Smooth muscle cell (in vitro differentiated cells): ENCODE results near the gene BTBD9. TPM values are rescaled to one million over a fixed set of nuclear protein-coding genes. Genes with fewer than 3 reads are reported as not detected.

Experiments used
- DNase-seq: peaks from one replicate; lab custom pipeline; 2025; ENCODE audit not compliant: unreplicated experiment; lab: John Stamatoyannopoulos, UW
- H2AFZ ChIP-seq: fragments of 200-600 bp; sonication (generic); 2 replicates; pipeline ENCODE4 v1.6.0; 2016; ENCODE audit warnings: antibody characterized with exemption, low read depth, mild to moderate bottlenecking
- H3F3A ChIP-seq: fragments of 200-600 bp; sonication (generic); 2 replicates; pipeline ENCODE4 v1.6.0; 2017; ENCODE audit warnings: antibody characterized with exemption, low read depth
- H3K27ac ChIP-seq: fragments of 200-600 bp; sonication (generic); 2 replicates; pipeline ENCODE4 v1.5.1; 2016; ENCODE audit warnings: low read depth, mild to moderate bottlenecking
- H3K27me3 ChIP-seq: fragments of 200-600 bp; sonication (generic); 2 replicates; pipeline ENCODE4 v1.6.1; 2016; ENCODE audit warnings: low read depth, mild to moderate bottlenecking
- H3K36me3 ChIP-seq: fragments of 200-600 bp; sonication (generic); 2 replicates; pipeline ENCODE4 v1.5.1; 2016; ENCODE audit warnings: low read depth
- H3K4me1 ChIP-seq: fragments of 200-600 bp; sonication (generic); 2 replicates; pipeline ENCODE4 v1.5.1; 2016; ENCODE audit warnings: low read depth
- H3K4me2 ChIP-seq: fragments of 200-600 bp; sonication (generic); 2 replicates; pipeline ENCODE4 v1.6.0; 2016; ENCODE audit warnings: mild to moderate bottlenecking
- H3K4me3 ChIP-seq: fragments of 200-600 bp; sonication (generic); 2 replicates; pipeline ENCODE4 v1.5.1; 2016; ENCODE audit warnings: mild to moderate bottlenecking
- H3K79me2 ChIP-seq: fragments of 200-600 bp; sonication (generic); 2 replicates; pipeline ENCODE4 v1.6.0; 2016; ENCODE audit warnings: low read depth, mild to moderate bottlenecking
- H3K9ac ChIP-seq: fragments of 200-600 bp; sonication (generic); 2 replicates; pipeline ENCODE4 v1.6.0; 2016; ENCODE audit warnings: low read depth
- H3K9me3 ChIP-seq: fragments of 200-600 bp; sonication (generic); replicated peaks from 2 replicates; pipeline ENCODE4 v1.5.1; 2016; ENCODE audit warnings: low read depth
- H4K20me1 ChIP-seq: fragments of 200-600 bp; sonication (generic); 2 replicates; pipeline ENCODE4 v1.6.0; 2016; ENCODE audit warnings: low read depth
- WGBS: methylation state at CpG from one replicate; pipeline ENCODE4 v1.1.7; 2016; ENCODE audit warnings: low lambda C conversion rate; 5-methylcytosine and 5-hydroxymethylcytosine counted together
- polyA plus RNA-seq: library from polyadenylated mRNA; unstranded; fragments of >200 nt; fragmentation: Nextera tagmentation; extraction: Ambion mirVana; gene quantifications from 2 replicates; pipeline ENCODE4 v1.2.1, GENCODE V29; 2016
- total RNA-seq: library from RNA; depleted of rRNA; stranded (reverse); fragments of >200 nt; gene quantifications from 2 replicates; pipeline ENCODE4 v1.2.3, GENCODE V29; 2014
- TF ChIP-seq, protein P1 (sequence below): fragments of 200-600 bp; sonication (generic); IDR thresholded peaks from 2 replicates; pipeline ENCODE4 v1.5.1; 2017; ENCODE audit warnings: borderline replicate concordance, mild to moderate bottlenecking, antibody characterized with exemption; ENCODE audit not compliant: insufficient read depth, poor library complexity, severe bottlenecking

The BTBD9 gene
- total and polyA plus RNA-seq, 2 experiments from 2014 or later, result 5.6 to 12.5 TPM

DNA sequence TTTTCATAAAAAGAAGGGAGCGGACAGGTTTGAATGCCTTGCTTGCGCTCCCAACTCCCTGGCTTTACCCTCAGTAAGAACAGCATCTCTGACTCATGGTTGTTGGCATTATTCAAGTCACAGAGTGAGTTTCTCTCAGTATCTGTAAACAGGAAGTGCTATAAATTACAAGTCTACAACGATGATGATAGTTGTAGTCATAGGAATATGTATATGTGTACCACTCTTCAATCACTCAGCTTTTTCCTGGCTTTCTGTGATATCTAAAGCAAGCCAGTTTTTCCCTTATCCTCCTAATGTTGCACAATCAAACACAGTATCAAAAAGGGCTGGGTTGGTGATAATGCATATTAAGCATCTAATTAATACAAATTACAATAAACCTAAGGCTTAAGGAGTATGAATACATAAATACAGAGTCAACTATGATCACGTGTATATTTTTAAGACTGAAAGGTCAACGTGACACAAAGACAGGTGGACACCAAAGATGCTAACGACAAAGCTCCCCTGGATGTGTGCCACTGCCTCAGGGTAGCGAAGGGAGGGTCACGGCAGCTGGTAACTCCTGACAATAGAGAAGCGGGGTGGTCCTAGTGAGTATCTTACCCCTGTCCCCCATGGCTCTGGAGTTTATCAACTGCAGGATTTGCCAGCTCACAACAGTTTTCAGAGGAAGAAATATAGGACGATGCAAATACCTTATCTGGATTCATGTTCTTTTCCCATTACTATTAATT is 202.8 kb downstream of the BTBD9 start:
- Histone ChIP-seq H3K36me3 (no peaks in the 10 kb centered on the region), H3K79me2 (no peaks in the 10 kb centered on the region), H3F3A (no peaks in the 10 kb centered on the region), H3K27me3 (no peaks in the 10 kb centered on the region), H3K4me1 (no peaks in the 10 kb centered on the region), H3K9me3 (no peaks in the 10 kb centered on the region), H3K9ac (no peak overlapping the region), H2AFZ (no peak overlapping the region), H4K20me1 (no peaks in the 10 kb centered on the region), H3K4me2 (no peak overlapping the region), H3K27ac (no peak overlapping the region), H3K4me3 (no peak overlapping the region)
- TF ChIP-seq, protein P1, sequence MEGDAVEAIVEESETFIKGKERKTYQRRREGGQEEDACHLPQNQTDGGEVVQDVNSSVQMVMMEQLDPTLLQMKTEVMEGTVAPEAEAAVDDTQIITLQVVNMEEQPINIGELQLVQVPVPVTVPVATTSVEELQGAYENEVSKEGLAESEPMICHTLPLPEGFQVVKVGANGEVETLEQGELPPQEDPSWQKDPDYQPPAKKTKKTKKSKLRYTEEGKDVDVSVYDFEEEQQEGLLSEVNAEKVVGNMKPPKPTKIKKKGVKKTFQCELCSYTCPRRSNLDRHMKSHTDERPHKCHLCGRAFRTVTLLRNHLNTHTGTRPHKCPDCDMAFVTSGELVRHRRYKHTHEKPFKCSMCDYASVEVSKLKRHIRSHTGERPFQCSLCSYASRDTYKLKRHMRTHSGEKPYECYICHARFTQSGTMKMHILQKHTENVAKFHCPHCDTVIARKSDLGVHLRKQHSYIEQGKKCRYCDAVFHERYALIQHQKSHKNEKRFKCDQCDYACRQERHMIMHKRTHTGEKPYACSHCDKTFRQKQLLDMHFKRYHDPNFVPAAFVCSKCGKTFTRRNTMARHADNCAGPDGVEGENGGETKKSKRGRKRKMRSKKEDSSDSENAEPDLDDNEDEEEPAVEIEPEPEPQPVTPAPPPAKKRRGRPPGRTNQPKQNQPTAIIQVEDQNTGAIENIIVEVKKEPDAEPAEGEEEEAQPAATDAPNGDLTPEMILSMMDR, result no peak
- 76% methylated on average over 10 of the region's 10 CpGs for WGBS
- no peak for DNase-seq

DNA sequence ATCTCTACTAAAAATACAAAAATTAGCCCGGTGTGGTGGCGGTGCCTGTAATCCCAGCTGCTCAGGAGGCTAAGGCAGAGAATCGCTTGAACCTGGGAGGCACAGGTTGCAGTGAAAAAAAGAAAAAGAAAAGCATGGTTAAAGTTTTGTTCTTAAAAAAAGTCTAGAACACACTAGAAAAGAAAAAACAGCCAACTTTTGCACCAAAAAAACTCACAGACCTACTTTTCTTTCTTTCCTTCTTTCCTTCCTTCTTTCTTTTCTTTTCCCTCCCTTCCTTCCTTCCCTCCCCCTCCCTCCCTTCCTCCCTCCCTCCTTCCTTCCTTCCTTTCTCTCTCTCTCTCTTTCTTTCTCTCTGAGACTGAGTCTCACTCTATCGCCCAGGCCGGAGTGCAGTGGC is 204.4 kb downstream of the BTBD9 start:
- H3F3A ChIP-seq, result no peaks in the 10 kb centered on the region
- H2AFZ ChIP-seq, result no peak overlapping the region
- WGBS, result 92% methylated on average over 5 of the region's 5 CpGs
- no peaks in the 10 kb centered on the region for H3K36me3 ChIP-seq
- H4K20me1 ChIP-seq, result no peaks in the 10 kb centered on the region
- no peaks in the 10 kb centered on the region for H3K27me3 ChIP-seq
- H3K27ac ChIP-seq, result no peak overlapping the region
- no peaks in the 10 kb centered on the region for H3K4me1 ChIP-seq
- H3K4me2 ChIP-seq, result no peak overlapping the region
- H3K79me2 ChIP-seq, result no peaks in the 10 kb centered on the region
- H3K9ac ChIP-seq, result no peak overlapping the region
- H3K9me3 ChIP-seq, result no peaks in the 10 kb centered on the region
- no peak overlapping the region for H3K4me3 ChIP-seq
- TF ChIP-seq, protein P1, result no peak
- DNase-seq, result no peak

DNA sequence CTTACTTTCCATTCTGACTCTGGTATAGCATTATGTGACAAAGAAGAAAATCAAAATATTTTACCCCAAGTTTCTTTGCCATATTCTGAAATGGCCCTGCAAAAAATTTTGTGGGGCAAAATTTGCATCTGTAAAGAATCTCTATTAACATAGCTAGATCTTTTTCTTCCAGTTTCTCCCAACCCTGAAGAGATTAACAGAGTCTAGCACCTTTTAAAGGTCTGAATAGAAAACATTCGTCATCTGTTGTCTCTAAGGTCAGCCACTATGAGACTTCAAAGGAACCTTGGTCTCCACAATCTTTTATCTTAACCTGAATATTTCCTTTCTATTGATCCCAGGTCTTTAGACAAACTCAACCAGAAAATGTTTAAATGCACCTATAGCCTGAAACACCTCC is 205.7 kb downstream of the BTBD9 start:
- WGBS, result 71% methylated on average over 1 of the region's 1 CpG
- TF ChIP-seq, protein P1, result no peak
- no peaks in the 10 kb centered on the region for H3K4me1 ChIP-seq

DNA sequence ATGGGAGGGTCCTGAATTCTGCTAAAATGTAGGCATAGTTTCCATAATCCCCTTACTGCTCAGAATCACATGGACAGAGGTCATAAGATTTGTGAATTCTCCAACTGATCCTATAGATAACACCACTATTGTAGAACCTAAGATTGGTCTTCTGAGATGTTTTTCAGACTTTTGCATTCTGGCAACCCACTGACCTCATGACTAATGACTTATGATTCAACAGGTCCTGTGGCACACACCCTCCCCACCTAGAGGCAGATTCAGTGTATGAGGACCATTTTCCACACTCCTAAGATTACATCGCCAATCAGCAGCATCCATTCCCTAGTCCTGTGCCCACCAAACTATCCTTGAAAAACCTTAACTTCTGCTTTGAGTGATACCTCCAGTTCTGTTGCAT is 207.2 kb downstream of the BTBD9 start:
- Histone ChIP-seq H3K79me2 (no peaks in the 10 kb centered on the region), H3F3A (no peaks in the 10 kb centered on the region), H3K27ac (no peak overlapping the region), H3K27me3 (no peaks in the 10 kb centered on the region), H4K20me1 (no peaks in the 10 kb centered on the region), H3K4me3 (no peak overlapping the region), H3K9ac (no peak overlapping the region), H3K9me3 (no peaks in the 10 kb centered on the region), H3K4me1 (no peaks in the 10 kb centered on the region), H3K4me2 (no peak overlapping the region), H2AFZ (no peak overlapping the region), H3K36me3 (no peaks in the 10 kb centered on the region)
- no peak for DNase-seq
- TF ChIP-seq, protein P1, result no peak
- 100% methylated on average over 1 of the region's 1 CpG for WGBS

More for the DNA sequence above, 205.7 kb downstream of the BTBD9 start:
- DNase-seq, result no peak
- no peak overlapping the region for H3K27ac ChIP-seq
- H3K27me3 ChIP-seq, result no peaks in the 10 kb centered on the region
- H3K9ac ChIP-seq, result no peak overlapping the region
- no peak overlapping the region for H3K4me3 ChIP-seq
- no peaks in the 10 kb centered on the region for H3K79me2 ChIP-seq
- H3F3A ChIP-seq, result no peaks in the 10 kb centered on the region
- no peak overlapping the region for H2AFZ ChIP-seq
- H3K4me2 ChIP-seq, result no peak overlapping the region
- no peaks in the 10 kb centered on the region for H4K20me1 ChIP-seq
- H3K36me3 ChIP-seq, result no peaks in the 10 kb centered on the region
- H3K9me3 ChIP-seq, result no peaks in the 10 kb centered on the region
